Activated naive CD4-positive, alpha-beta T cell treated with anti-CD3 and anti-CD28 coated beads, Interleukin-2, amount 50 U/mL, for 24 hours (primary cell): Measurements from ENCODE around the gene SARNP.
"Not testable (repeated sequence)": the region's sequence is repeated elsewhere in the genome, so short reads cannot be mapped to it uniquely, and the experiment has no call there.

ENCODE experiments used
- H3K27ac Mint-ChIP-seq: one replicate; pipeline ENCODE4 v1.8.0; 2021; ENCODE audit warnings: mild to moderate bottlenecking, mixed read lengths
- H3K27me3 Mint-ChIP-seq: one replicate; pipeline ENCODE4 v1.8.0; 2021; ENCODE audit warnings: mixed read lengths
- H3K36me3 Mint-ChIP-seq: one replicate; pipeline ENCODE4 v1.8.0; 2021; ENCODE audit warnings: mixed read lengths
- H3K4me1 Mint-ChIP-seq: one replicate; pipeline ENCODE4 v1.8.0; 2021; ENCODE audit warnings: mixed read lengths
- H3K4me3 Mint-ChIP-seq: one replicate; pipeline ENCODE4 v1.8.0; 2021; ENCODE audit warnings: mild to moderate bottlenecking, mixed read lengths
- H3K9me3 Mint-ChIP-seq: one replicate; pipeline ENCODE4 v1.8.0; 2021; ENCODE audit warnings: mixed read lengths

The SARNP gene

GRCh38 chr12:55844961-55845360, 27.4 kb upstream of the SARNP start:
- no peaks in the 10 kb centered on the region for H3K9me3 Mint-ChIP-seq
- peaks cover 13% of the 10 kb centered on the region for H3K4me1 Mint-ChIP-seq
- H3K27me3 Mint-ChIP-seq, result no peaks in the 10 kb centered on the region
- H3K36me3 Mint-ChIP-seq, result no peaks in the 10 kb centered on the region
- no peak overlapping the region for H3K27ac Mint-ChIP-seq
- H3K4me3 Mint-ChIP-seq, result no peak overlapping the region

GRCh38 chr12:55843431-55843830, 25.9 kb upstream of the SARNP start:
- peaks cover 13% of the 10 kb centered on the region for H3K4me1 Mint-ChIP-seq
- H3K9me3 Mint-ChIP-seq, result no peaks in the 10 kb centered on the region
- H3K27ac Mint-ChIP-seq, result no peak overlapping the region
- H3K36me3 Mint-ChIP-seq, result no peaks in the 10 kb centered on the region
- no peaks in the 10 kb centered on the region for H3K27me3 Mint-ChIP-seq
- H3K4me3 Mint-ChIP-seq, result no peak overlapping the region

GRCh38 chr12:55842681-55843429, 25.3 kb upstream of the SARNP start, which contains the start of gene MMP19:
MMP19 (minus strand) TSS chr12:55842936; CDS start chr12:55842830, 106 bp downstream.
- H3K27me3 Mint-ChIP-seq, result no peaks in the 10 kb centered on the region
- peaks cover 13% of the 10 kb centered on the region for H3K4me1 Mint-ChIP-seq
- peak within 1 kb of the TSS; percentile 69 for H3K27ac Mint-ChIP-seq
- no peaks in the 10 kb centered on the region for H3K9me3 Mint-ChIP-seq
- H3K36me3 Mint-ChIP-seq, result no peaks in the 10 kb centered on the region
- no peak within 1 kb of the TSS for H3K4me3 Mint-ChIP-seq

DNA sequence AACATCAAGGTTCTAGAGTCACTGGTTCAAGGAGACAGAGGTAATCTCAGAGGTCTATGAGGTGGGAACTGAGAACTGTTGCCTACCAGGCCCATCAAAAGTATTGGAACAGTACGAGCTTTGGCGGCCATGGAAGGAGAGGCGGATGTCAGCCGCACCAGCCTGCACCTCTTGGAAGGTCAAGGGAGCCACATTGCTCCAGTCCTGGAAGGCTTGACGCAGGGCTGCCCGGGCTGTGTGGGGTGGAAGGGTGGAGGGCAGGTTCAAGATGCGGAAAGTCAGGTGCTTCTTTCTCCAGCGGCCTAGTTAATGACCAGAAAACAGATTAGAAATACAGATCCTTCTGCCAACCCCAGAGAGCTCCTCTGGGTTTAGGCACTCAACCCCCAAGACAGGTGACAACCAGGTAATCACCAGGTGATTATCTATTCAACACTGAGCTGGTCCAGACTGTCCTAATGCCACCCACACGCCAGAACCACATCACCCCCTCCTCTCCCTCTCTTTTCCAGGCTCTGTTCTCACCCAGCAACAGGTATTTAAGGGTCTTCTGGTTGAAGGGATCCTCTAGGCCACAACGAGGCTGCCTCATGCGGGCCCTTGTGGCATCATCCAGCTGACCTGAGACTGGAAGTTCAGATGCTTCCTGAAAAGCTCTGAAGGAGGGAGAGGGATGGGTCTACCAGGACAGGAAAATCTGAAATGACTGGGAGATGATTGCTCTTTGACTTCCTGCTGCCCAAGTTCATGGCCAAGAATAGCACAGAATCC, 23.2 kb upstream of the SARNP start:
- no peaks in the 10 kb centered on the region for H3K9me3 Mint-ChIP-seq
- H3K27me3 Mint-ChIP-seq, result no peaks in the 10 kb centered on the region
- no peaks in the 10 kb centered on the region for H3K36me3 Mint-ChIP-seq
- no peak overlapping the region for H3K4me3 Mint-ChIP-seq
- H3K4me1 Mint-ChIP-seq, result peaks cover 14% of the 10 kb centered on the region
- H3K27ac Mint-ChIP-seq, result no peak overlapping the region

DNA sequence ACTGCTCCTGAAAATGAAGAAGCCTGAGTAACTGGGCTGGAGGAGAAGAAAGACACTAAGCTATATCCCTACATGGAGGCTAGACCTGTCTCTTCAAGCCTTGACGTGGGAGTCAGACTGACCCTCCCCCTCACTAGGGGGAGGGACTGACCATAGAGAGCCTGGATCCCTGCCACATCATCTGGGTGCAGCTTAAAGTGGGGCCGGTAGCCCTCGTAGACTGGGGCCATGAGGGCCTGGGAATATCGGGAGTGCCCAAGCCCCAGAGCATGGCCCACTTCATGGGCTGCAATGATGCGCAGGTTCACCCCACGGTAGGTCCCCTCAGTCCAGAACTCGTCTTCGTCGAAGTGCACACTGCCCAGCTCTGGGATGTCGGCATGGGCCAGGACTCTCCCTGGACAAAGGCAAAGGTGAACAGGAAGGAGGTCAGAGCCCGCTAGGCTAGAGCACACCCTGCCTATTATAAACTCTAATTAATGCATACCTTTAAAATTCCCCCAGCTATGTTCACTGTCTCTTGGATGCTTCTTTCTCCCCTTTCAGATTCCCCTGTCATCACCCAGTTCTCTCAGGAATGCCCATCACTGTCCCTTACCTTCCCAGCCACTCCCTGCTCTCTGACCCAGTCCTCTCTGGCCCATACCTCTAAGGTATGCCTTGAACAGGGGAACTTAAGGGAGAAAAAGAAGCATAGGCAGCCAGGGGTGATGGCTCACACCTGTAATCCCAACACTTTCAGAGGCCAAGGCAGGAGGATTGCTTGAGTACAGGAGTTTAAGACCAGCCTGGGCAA, 22.0 kb upstream of the SARNP start:
- H3K36me3 Mint-ChIP-seq, result no peaks in the 10 kb centered on the region
- H3K4me3 Mint-ChIP-seq, result no peak overlapping the region
- H3K27ac Mint-ChIP-seq, result no peak overlapping the region
- no peaks in the 10 kb centered on the region for H3K9me3 Mint-ChIP-seq
- peaks cover 14% of the 10 kb centered on the region for H3K4me1 Mint-ChIP-seq
- H3K27me3 Mint-ChIP-seq, result no peaks in the 10 kb centered on the region

DNA sequence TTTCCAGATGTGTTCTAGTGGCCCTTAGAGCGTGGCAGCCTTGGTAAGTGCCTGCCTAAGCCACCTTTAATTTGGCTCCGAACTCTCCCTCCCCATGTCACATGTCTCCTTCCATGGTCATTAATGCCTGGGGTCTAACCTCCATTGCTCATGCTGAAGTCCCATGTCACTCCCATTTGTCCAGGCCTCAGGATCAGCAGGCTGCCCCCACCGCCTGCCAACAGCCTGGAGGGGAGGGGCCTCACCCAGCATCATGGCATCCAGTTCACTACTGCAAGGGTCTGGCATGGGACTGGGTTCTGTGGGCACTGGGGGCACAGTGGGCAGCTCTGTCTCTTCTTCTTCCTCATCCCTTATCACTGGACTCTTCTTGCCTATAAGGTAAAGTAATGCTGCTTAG, 20.8 kb upstream of the SARNP start:
- Mint-ChIP-seq H3K9me3 (no peaks in the 10 kb centered on the region), H3K4me1 (peaks cover 18% of the 10 kb centered on the region), H3K4me3 (no peak overlapping the region), H3K27me3 (no peaks in the 10 kb centered on the region), H3K27ac (no peak overlapping the region), H3K36me3 (no peaks in the 10 kb centered on the region)

DNA sequence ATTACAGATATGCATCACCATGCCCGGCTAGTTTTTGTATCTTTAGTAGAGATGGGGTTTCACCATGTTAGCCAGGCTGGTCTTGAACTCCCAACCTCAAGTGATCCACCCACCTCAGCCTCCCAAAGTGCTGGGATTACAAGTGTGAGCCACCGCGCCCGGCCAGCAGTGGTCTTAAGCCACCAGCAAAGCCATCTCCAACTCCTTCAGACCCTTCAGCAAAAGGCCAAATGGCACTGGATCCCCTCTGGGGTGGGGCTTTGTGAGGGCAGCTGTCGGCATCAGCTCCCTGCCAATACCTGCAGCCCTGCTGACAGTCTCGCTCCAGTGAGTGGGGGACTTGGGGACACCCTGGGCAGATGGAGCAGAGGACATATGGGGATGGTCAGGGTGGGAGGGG, 16.9 kb upstream of the SARNP start:
- peaks cover 38% of the 10 kb centered on the region for H3K4me1 Mint-ChIP-seq
- H3K27me3 Mint-ChIP-seq, H3K27ac Mint-ChIP-seq, H3K4me3 Mint-ChIP-seq, H3K9me3 Mint-ChIP-seq, H3K36me3 Mint-ChIP-seq: not testable (repeated sequence)

- no peaks in the 10 kb centered on the region for H3K27me3 Mint-ChIP-seq
- H3K36me3 Mint-ChIP-seq, result no peaks in the 10 kb centered on the region
- no peak overlapping the region for H3K27ac Mint-ChIP-seq
- H3K4me1 Mint-ChIP-seq, result peaks cover 44% of the 10 kb centered on the region
- H3K9me3 Mint-ChIP-seq, result no peaks in the 10 kb centered on the region
- H3K4me3 Mint-ChIP-seq, result no peak overlapping the region
These were observed 15.5 kb upstream of the SARNP start for GRCh38 chr12:55833056-55833455.

- Mint-ChIP-seq H3K4me3 (peak overlapping the region; percentile 98), H3K36me3 (peaks cover 5% of the 10 kb centered on the region), H3K27ac (peak overlapping the region; percentile 51), H3K27me3 (no peaks in the 10 kb centered on the region), H3K9me3 (no peaks in the 10 kb centered on the region), H3K4me1 (peaks cover 57% of the 10 kb centered on the region)
These were observed 13.9 kb upstream of the SARNP start for GRCh38 chr12:55831447-55831815.

DNA sequence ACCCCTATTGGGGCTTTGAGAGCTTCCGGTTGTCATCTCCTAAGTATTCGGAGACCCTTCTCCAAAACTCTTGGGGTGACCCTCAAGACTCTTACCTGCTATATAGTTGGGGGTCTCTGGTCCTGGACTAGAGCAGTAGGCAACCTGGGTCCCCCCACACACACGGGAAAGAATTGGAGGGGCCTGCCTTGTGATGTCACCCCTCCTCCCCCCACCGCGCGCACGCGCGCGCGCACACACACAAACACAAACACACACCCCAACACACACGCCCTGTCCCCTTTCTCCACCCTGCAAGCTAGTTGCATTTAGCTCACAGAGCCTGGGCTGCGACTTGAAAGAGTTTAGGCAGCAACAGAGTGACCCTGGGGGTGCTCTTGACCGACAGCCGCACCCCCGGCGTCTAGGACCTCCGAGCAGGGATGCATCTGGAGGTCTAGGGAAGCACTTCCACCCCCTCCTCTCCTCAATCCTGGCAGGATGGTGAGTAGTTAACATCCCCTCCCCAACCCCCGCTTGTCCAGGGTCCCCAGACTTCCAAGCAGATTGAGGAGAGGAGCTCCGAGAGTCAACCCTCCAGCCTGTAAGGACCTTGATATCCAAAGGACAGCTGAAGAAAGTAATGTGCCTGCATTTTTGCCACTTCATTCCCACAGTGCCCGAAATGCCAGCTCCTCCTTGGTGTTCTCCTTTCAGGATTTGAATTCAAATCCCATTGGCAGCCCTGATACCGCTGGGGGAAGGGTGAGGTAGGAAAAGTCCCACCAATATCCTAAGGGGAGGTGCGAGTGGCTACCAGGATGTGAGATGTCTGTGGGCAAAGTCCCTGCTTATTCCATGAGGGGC, 13.3 kb upstream of the SARNP start:
- peaks cover 7% of the 10 kb centered on the region for H3K36me3 Mint-ChIP-seq
- peak overlapping the region; percentile 94 for H3K27ac Mint-ChIP-seq
- H3K27me3 Mint-ChIP-seq, result no peaks in the 10 kb centered on the region
- H3K9me3 Mint-ChIP-seq, result no peaks in the 10 kb centered on the region
- H3K4me1 Mint-ChIP-seq, result peaks cover 57% of the 10 kb centered on the region
- H3K4me3 Mint-ChIP-seq, result peak overlapping the region; percentile 98

DNA sequence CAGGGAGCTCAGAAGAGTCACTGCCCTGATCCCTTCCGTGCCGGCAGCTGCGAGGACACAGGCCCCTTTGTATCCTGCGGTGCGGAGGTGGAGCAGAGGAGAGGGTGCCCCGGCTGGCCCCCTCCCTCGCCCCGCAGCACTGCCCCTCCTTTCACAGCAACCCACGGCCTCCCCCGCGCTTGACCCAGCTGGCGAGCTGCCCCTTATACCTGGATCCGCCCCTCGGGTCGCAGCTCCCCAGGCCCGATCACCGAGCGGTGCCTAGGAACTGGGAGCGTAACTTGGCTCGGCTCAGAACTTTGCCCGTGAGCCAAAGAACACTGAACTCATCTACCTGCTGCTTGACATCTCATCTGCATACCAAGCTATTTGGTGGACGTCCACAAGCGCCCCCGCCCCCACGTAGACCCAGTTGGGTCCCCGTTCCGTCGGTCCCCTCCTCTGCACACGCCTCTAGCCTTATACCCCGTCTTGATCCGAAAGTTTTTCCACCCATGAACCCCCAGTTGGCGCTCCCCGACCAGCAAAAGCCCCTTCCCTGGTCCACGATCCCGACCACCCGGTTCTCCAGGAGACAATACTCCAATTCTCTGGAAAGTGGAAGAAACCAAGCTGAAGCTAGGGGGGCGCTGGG, 12.6 kb upstream of the SARNP start:
- Mint-ChIP-seq H3K27ac (peak overlapping the region; percentile 95), H3K4me3 (peak overlapping the region; percentile 98), H3K27me3 (no peaks in the 10 kb centered on the region), H3K9me3 (no peaks in the 10 kb centered on the region), H3K36me3 (peaks cover 7% of the 10 kb centered on the region), H3K4me1 (peaks cover 59% of the 10 kb centered on the region)

- peak overlapping the region; percentile 98 for H3K4me3 Mint-ChIP-seq
- peaks cover 9% of the 10 kb centered on the region for H3K36me3 Mint-ChIP-seq
- H3K4me1 Mint-ChIP-seq, result peaks cover 67% of the 10 kb centered on the region
- no peaks in the 10 kb centered on the region for H3K27me3 Mint-ChIP-seq
- H3K9me3 Mint-ChIP-seq, result no peaks in the 10 kb centered on the region
- peak overlapping the region; percentile 95 for H3K27ac Mint-ChIP-seq
These were observed 10.8 kb upstream of the SARNP start for GRCh38 chr12:55828357-55828756.

DNA sequence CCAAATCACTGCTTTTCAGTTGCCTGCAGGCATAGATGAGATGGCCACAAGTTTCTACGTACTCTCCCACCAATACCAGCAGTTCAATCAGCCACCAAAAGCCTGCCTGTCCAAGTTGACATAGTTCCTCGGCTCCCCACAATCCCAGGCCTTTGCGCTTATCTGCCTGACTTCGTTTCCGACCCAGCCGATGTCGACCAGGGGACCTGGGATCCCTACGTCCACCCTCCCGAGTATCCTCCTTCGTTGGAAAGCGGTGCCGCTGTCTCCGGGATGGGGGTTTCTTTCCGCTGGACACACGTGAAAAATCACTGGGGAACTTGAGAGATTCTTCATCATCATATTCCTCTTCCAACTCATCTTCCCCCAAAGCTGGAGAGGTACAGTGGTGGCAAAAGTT, 10.3 kb upstream of the SARNP start:
- no peaks in the 10 kb centered on the region for H3K9me3 Mint-ChIP-seq
- no peaks in the 10 kb centered on the region for H3K27me3 Mint-ChIP-seq
- peak overlapping the region; percentile 76 for H3K27ac Mint-ChIP-seq
- H3K4me1 Mint-ChIP-seq, result peaks cover 65% of the 10 kb centered on the region
- peaks cover 9% of the 10 kb centered on the region for H3K36me3 Mint-ChIP-seq
- peak overlapping the region; percentile 98 for H3K4me3 Mint-ChIP-seq

- peak overlapping the region; percentile 90 for H3K27ac Mint-ChIP-seq
- H3K9me3 Mint-ChIP-seq, result no peaks in the 10 kb centered on the region
- H3K4me3 Mint-ChIP-seq, result peak overlapping the region; percentile 73
- H3K27me3 Mint-ChIP-seq, result no peaks in the 10 kb centered on the region
- peaks cover 9% of the 10 kb centered on the region for H3K36me3 Mint-ChIP-seq
- peaks cover 46% of the 10 kb centered on the region for H3K4me1 Mint-ChIP-seq
These were observed 7.2 kb upstream of the SARNP start for GRCh38 chr12:55824726-55825125.

DNA sequence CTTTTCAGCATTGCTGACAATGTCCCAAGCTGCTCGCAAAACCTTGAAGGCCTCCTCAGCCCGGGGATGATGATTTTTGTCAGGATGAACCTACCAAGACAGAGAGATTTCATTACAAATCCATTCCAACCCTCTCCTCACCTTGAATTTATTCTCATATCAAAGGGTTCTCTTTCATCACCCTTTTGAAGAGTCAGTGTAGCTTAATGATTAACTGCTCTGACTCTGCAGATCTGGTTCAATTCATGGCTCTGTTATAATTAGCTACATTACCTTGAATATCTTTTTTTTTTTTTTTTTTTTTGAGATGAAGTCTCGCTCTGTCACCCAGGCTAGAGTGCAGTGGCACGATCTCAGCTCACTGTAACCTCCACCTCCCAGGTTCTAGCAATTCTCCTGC, 5.9 kb upstream of the SARNP start:
- H3K9me3 Mint-ChIP-seq, result no peaks in the 10 kb centered on the region
- H3K27me3 Mint-ChIP-seq, result no peaks in the 10 kb centered on the region
- peaks cover 57% of the 10 kb centered on the region for H3K4me1 Mint-ChIP-seq
- peak overlapping the region; percentile 73 for H3K27ac Mint-ChIP-seq
- H3K36me3 Mint-ChIP-seq, result peaks cover 9% of the 10 kb centered on the region
- H3K4me3 Mint-ChIP-seq, result no peak overlapping the region
